BJ (cell line): Measurements from ENCODE around the gene TARBP1. TPM values are rescaled to one million over a fixed set of nuclear protein-coding genes. Genes with fewer than 3 reads are reported as not detected.

Experiments used
- CTCF ChIA-PET: fragments of 350-600 bp; formaldehyde crosslinking; extraction: SDS; loops from one replicate; lab custom pipeline; 2021; ENCODE audit warnings: antibody characterized with exemption, inconsistent platforms; lab: Yijun Ruan, JAX
- POLR2A ChIA-PET: fragments of 300-600 bp; sonication (Branson Sonifier 250); formaldehyde crosslinking; extraction: SDS; loops from one replicate; lab custom pipeline; 2021; ENCODE audit warnings: antibody characterized with exemption; lab: Charles Lee
- DNase-seq: peaks from one replicate; pipeline ENCODE4 v3.0.0-alpha.2; 2011; ENCODE audit warnings: low read depth
- H3K27me3 ChIP-seq: 2 replicates; pipeline ENCODE4 v1.6.0; 2011; ENCODE audit warnings: low read length; ENCODE audit not compliant: control insufficient read depth, insufficient read depth
- H3K36me3 ChIP-seq: 2 replicates; pipeline ENCODE4 v1.5.1; 2011; ENCODE audit warnings: low read length; ENCODE audit not compliant: control insufficient read depth, insufficient read depth
- H3K4me3 ChIP-seq: 2 replicates; pipeline ENCODE4 v1.5.1; 2011; ENCODE audit warnings: low read depth, mild to moderate bottlenecking, control low read depth, low read length
- polyA plus RNA-seq: library from polyadenylated mRNA; depleted of rRNA; stranded (reverse); fragments of >200 nt; gene quantifications from 2 replicates; pipeline ENCODE4 v1.2.3, GENCODE V29; 2011
- TF ChIP-seq, protein P1 (sequence below): IDR thresholded peaks from 2 replicates; pipeline ENCODE4 v1.5.1; 2011; ENCODE audit warnings: low read depth, mild to moderate bottlenecking, control low read depth, inconsistent platforms, low read length, moderate library complexity; ENCODE audit not compliant: insufficient read depth

TARBP1 gene
- polyA plus RNA-seq, 1 experiment: 7.4 TPM

DNA sequence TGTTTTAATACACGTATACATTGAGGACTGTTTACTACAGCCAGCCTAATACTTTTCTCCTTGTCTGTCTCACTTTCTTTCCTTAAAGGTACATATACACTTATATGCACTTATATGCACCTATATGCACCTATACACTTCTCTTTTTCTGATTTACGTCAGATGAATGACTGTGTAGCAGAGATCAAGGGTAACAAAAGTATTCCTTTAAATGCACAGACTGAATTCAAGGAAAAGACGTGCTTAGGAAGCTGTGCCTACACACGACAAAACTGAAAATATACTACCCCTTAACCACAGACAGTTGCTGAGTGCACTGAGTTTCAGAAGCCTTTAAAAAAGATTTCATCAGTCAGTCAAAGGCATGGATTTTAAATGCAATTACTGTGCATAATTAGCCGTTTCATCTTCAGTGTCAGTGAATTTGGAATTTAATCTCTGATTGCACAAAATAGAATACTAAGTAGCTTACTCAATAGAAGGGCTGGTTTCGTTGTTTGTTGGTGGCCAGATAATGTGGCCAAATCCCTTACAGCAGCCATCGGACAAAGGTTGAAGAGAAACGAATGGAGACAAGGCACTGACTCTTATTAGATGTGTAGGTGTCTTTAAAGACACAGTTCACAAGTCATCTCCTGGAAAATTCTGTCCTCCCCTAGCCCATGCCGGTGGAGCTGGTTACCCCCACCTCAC, 38.3 kb upstream of the TARBP1 start:
- no peaks in the 10 kb centered on the region for H3K27me3 ChIP-seq
- DNase-seq: no peak
- H3K4me3 ChIP-seq: no peak overlapping the region
- ChIA-PET POLR2A (no interaction called here), CTCF (interaction anchor here (1.5 kb wide), 1 partner anchor 18 kb away, joined by 5 read pairs; no protein-coding TSS in a partner anchor)
- H3K36me3 ChIP-seq: no peaks in the 10 kb centered on the region
- TF ChIP-seq, protein P1, sequence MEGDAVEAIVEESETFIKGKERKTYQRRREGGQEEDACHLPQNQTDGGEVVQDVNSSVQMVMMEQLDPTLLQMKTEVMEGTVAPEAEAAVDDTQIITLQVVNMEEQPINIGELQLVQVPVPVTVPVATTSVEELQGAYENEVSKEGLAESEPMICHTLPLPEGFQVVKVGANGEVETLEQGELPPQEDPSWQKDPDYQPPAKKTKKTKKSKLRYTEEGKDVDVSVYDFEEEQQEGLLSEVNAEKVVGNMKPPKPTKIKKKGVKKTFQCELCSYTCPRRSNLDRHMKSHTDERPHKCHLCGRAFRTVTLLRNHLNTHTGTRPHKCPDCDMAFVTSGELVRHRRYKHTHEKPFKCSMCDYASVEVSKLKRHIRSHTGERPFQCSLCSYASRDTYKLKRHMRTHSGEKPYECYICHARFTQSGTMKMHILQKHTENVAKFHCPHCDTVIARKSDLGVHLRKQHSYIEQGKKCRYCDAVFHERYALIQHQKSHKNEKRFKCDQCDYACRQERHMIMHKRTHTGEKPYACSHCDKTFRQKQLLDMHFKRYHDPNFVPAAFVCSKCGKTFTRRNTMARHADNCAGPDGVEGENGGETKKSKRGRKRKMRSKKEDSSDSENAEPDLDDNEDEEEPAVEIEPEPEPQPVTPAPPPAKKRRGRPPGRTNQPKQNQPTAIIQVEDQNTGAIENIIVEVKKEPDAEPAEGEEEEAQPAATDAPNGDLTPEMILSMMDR: no peak

DNA sequence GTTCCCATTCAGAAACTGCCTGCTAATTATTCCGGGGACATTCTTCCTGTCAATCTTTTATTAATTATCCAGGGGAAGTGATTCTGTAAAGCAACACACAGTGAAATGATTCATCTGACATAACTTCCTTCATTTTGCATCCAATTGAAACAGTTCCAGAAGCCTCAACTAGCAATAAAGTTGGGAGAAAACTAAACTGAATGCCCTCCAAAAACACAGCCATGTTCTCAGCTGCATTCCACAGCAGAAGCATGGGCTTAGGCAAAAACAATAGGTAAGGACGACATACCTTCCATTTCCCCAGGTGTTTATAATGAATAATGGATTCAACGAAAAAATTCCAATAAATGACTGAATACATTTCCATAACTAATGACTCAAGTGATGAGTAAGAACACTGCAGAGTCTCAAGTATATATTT, 36.9 kb upstream of the TARBP1 start:
- no peak overlapping the region for H3K4me3 ChIP-seq
- peak; percentile 63 for DNase-seq
- CTCF ChIA-PET: interaction anchor here (1.3 to 1.5 kb wide), 2 partner anchors 16 to 82 kb away, joined by 5 read pairs; no protein-coding TSS in a partner anchor

DNA sequence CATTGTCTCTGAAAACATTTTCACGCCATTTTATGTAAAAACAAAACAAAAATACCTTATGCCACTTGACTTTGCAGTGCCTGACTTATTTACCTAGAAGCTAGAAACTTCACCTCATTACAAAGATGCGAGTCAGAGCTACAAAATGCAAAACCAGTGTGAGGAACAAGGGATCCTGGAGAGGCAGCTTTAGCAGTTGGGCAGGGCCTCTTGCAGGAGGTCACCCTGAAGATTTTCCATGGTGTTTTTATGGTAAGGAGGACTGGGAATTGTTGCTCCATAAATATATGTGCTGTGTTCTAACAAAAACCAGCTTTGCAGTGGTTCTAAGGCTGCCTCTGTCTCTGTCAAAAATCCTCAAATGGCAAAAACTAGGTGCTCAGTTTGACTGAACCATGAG, 36.4 kb upstream of the TARBP1 start:
- DNase-seq: no peak
- no peak overlapping the region for H3K4me3 ChIP-seq
- TF ChIP-seq, protein P1: no peak
- CTCF ChIA-PET: interaction anchor here (1.3 kb wide), 1 partner anchor 82 kb away, joined by 5 read pairs; no protein-coding TSS in a partner anchor
- H3K27me3 ChIP-seq: no peaks in the 10 kb centered on the region
- POLR2A ChIA-PET: interaction anchor here (0.6 kb wide), 1 partner anchor 20 kb away, joined by 3 read pairs; no protein-coding TSS in a partner anchor
- H3K36me3 ChIP-seq: no peaks in the 10 kb centered on the region

More for the DNA sequence above, 36.9 kb upstream of the TARBP1 start:
- POLR2A ChIA-PET: interaction anchor here (0.6 kb wide), 1 partner anchor 20 kb away, joined by 3 read pairs; no protein-coding TSS in a partner anchor
- H3K27me3 ChIP-seq: no peaks in the 10 kb centered on the region
- TF ChIP-seq, protein P1: no peak
- H3K36me3 ChIP-seq: no peaks in the 10 kb centered on the region

DNA sequence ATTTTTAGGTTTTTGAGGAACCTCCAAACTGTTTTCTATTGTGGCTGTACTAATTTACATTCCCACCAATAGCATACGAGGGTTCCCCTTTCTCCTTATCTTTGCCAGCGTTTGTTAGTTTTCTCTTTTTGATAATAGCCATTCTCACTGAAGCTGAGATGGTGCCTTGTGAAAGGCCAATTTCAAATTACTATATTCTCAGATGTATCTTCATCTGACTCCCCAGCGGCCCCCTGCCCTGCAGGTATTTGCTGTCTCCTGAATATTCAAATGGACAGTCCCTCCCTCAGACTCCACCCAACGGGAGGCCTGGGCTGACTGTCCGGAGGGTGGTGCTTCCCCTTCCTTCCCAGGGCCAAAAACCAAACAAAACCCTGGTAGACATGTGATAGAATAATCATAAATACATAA, 33.5 kb upstream of the TARBP1 start:
- DNase-seq: no peak
- ChIA-PET CTCF (no interaction called here), POLR2A (no interaction called here)
- no peaks in the 10 kb centered on the region for H3K36me3 ChIP-seq
- H3K27me3 ChIP-seq: no peaks in the 10 kb centered on the region
- no peak overlapping the region for H3K4me3 ChIP-seq
- TF ChIP-seq, protein P1: no peak

DNA sequence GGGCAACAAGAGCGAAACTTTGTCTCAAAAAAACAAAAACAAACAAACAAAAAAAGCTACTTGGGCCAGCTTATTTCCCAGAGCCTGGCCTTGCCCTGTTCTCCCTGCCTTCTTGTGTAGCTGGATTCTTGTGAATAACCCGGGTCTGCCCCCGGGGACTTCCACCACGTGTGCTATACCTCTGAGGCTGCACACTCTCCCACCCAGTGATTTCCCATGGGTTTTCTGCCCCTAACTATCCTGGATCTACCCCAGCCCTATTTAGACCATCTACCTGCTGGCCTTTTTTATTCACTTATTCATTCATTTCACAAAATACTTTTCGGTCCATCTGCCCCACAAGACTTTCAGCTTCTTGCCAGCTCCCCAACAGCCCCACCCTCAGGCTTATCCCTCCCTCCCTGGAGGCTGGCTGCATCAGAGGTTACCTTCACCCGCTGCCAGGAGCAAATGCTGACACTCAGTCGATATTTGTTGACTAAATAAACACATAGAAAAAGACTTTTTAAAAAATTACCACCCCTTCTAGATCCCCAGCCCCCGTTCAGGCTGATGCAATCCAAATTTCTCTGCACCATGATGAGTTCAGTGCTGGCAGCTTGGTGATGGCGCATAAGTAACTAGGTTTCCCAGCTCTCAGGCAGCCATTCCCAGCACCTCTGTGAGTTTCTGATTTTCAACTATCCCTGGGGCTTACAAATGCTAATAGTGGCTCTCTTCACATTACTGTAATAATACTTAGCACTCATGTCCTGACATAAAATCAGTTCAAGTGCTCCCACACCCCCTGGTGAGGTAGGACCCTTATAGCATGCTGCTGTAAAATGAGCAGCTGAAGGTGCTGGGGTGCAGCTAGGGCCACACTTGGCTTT, 30.7 kb upstream of the TARBP1 start:
- DNase-seq: no peak
- Histone ChIP-seq H3K27me3 (no peaks in the 10 kb centered on the region), H3K4me3 (no peak overlapping the region), H3K36me3 (no peaks in the 10 kb centered on the region)
- CTCF ChIA-PET: interaction anchor here (0.9 to 2.4 kb wide), 4 partner anchors 9 to 574 kb away, joined by 3 to 10 read pairs (median 4); no protein-coding TSS in a partner anchor
- TF ChIP-seq, protein P1: no peak
- POLR2A ChIA-PET: no interaction called here
